GM12878 (cell line): Measurements from ENCODE around the gene RFXANK. TPM values are rescaled to one million over a fixed set of nuclear protein-coding genes. Genes with fewer than 3 reads are reported as not detected.

Experiments
- CBX5 ChIP-seq: sonication (generic); IDR thresholded peaks from 2 replicates; pipeline ENCODE4 v1.6.1; 2016; ENCODE audit warnings: low read depth, moderate library complexity, mild to moderate bottlenecking, inconsistent platforms
- CEBPB ChIP-seq, 2 experiments: fragments of 150-350 bp in 1 of 2; IDR thresholded peaks; 2 replicates each; pipeline ENCODE4 v1.6.1; 2012 to 2014; ENCODE audit warnings: low read depth in 2 of 2, low read length in 2 of 2, borderline replicate concordance in 1 of 2, inconsistent platforms in 1 of 2
- CHD4 ChIP-seq: fragments of 200-600 bp; sonication (generic); IDR thresholded peaks from 2 replicates; pipeline ENCODE4 v1.6.1; 2016; ENCODE audit warnings: mild to moderate bottlenecking
- CREM ChIP-seq: IDR thresholded peaks from 2 replicates; pipeline ENCODE4 v1.6.1; 2014; ENCODE audit warnings: antibody characterized with exemption, low read depth
- ESRRA ChIP-seq: IDR thresholded peaks from 2 replicates; pipeline ENCODE4 v1.6.1; 2012; ENCODE audit warnings: mild to moderate bottlenecking, low read length, improper control_type of control experiment
- GABPA ChIP-seq: IDR thresholded peaks from 2 replicates; pipeline ENCODE4 v1.6.1; 2014; ENCODE audit warnings: antibody characterized with exemption, low read depth, mild to moderate bottlenecking, inconsistent platforms
- GATAD2B ChIP-seq: fragments of 450-650 bp; conservative IDR thresholded peaks from 2 replicates; pipeline ENCODE4 v1.6.1; 2017; ENCODE audit warnings: low read depth, mild to moderate bottlenecking, moderate library complexity
- HCFC1 ChIP-seq: fragments of 150-350 bp; IDR thresholded peaks from 2 replicates; pipeline ENCODE4 v1.6.1; 2014; ENCODE audit warnings: low read length
- JUND ChIP-seq: IDR thresholded peaks from 2 replicates; pipeline ENCODE4 v1.6.1; 2012; ENCODE audit warnings: low read depth, mild to moderate bottlenecking, low read length, improper control_type of control experiment, moderate library complexity
- KDM1A ChIP-seq: fragments of 200-600 bp; sonication (generic); IDR thresholded peaks from 2 replicates; pipeline ENCODE4 v1.6.1; 2016; ENCODE audit warnings: borderline replicate concordance
- NFYA ChIP-seq: IDR thresholded peaks from 2 replicates; pipeline ENCODE4 v1.6.1; 2011; ENCODE audit warnings: low read depth, mild to moderate bottlenecking, low read length, improper control_type of control experiment, borderline replicate concordance
- PAX5 ChIP-seq: IDR thresholded peaks from 2 replicates; pipeline ENCODE4 v1.6.1; 2011; ENCODE audit warnings: low read depth, low read length, borderline replicate concordance
- RAD21 ChIP-seq: IDR thresholded peaks from 2 replicates; pipeline ENCODE4 v1.6.1; 2011; ENCODE audit warnings: mild to moderate bottlenecking, low read depth, low read length, moderate library complexity; ENCODE audit not compliant: insufficient read depth
- RCOR1 ChIP-seq: conservative IDR thresholded peaks from 2 replicates; pipeline ENCODE4 v1.6.1; 2012; ENCODE audit warnings: low read depth, low read length, improper control_type of control experiment
- RELA ChIP-seq: fragments of 450-650 bp; IDR thresholded peaks from 2 replicates; pipeline ENCODE4 v1.8.0; 2014; ENCODE audit warnings: borderline replicate concordance; ENCODE audit not compliant: partially characterized antibody
- SMARCA5 ChIP-seq: fragments of 450-650 bp; IDR thresholded peaks from 2 replicates; pipeline ENCODE4 v1.6.1; 2017; ENCODE audit warnings: mild to moderate bottlenecking
- TARDBP ChIP-seq: IDR thresholded peaks from 2 replicates; pipeline ENCODE4 v1.6.1; 2016; ENCODE audit warnings: borderline replicate concordance
- TBL1XR1 ChIP-seq: IDR thresholded peaks from 2 replicates; pipeline ENCODE4 v1.6.1; 2012; ENCODE audit warnings: low read depth, low read length, improper control_type of control experiment
- TCF12 ChIP-seq: IDR thresholded peaks from 2 replicates; pipeline ENCODE4 v1.6.1; 2011; ENCODE audit warnings: low read depth, mild to moderate bottlenecking, low read length
- WRNIP1 ChIP-seq: IDR thresholded peaks from 2 replicates; pipeline ENCODE4 v1.6.1; 2011; ENCODE audit warnings: low read depth, low read length, improper control_type of control experiment, borderline replicate concordance
- ZNF207 ChIP-seq: fragments of 450-650 bp; IDR thresholded peaks from 2 replicates; pipeline ENCODE4 v1.6.1; 2014; ENCODE audit warnings: antibody characterized with exemption, mild to moderate bottlenecking, borderline replicate concordance
- polyA plus RNA-seq, 11 experiments: library from polyadenylated mRNA; depleted of rRNA in 4 of 11; unstranded in 6 of 11; stranded (reverse) in 5 of 11; fragments of >200 nt; fragmentation: Nextera tagmentation in 4 of 11; fragmentation: Illumina TruSeq in 1 of 11; extraction: Ambion mirVana in 4 of 11; extraction: Trizol in 1 of 11; gene quantifications; 1 replicate in 1 of 11; 2 replicates in 10 of 11; pipeline versions ENCODE4 v1.2.1 to v1.2.3, GENCODE V29; 2011 to 2016; ENCODE audit warnings: inconsistent platforms in 2 of 11, missing spikeins in 2 of 11, low read depth in 1 of 11
- total RNA-seq, 4 experiments: library from RNA; depleted of rRNA in 3 of 4; stranded (reverse); fragments of >200 nt in 3 of 4; fragmentation: Illumina TruSeq in 1 of 4; extraction: Trizol in 1 of 4; gene quantifications; 2 replicates each; pipeline versions ENCODE4 v1.2.1 to v1.2.3, GENCODE V29; 2013 to 2021
- TF ChIP-seq, protein P1 (sequence below): fragments of 450-650 bp; IDR thresholded peaks from 2 replicates; pipeline ENCODE4 v1.6.1; 2016; ENCODE audit warnings: mild to moderate bottlenecking, moderate library complexity, borderline replicate concordance
- TF ChIP-seq, protein P2 (sequence below): fragments of 450-650 bp; IDR thresholded peaks from 2 replicates; pipeline ENCODE4 v1.6.1; 2017; ENCODE audit warnings: low read depth, mild to moderate bottlenecking, moderate library complexity
- TF ChIP-seq, protein P3 (sequence below): fragments of 450-650 bp; IDR thresholded peaks from 2 replicates; pipeline ENCODE4 v1.6.1; 2016; ENCODE audit warnings: mild to moderate bottlenecking

RFXANK gene
- total and polyA plus RNA-seq, 10 of the 15 experiments (the other 5 are each of a cell fraction or from before 2014, with no cell fraction given) = 70.8 to 125 (median 95.7) TPM

DNA sequence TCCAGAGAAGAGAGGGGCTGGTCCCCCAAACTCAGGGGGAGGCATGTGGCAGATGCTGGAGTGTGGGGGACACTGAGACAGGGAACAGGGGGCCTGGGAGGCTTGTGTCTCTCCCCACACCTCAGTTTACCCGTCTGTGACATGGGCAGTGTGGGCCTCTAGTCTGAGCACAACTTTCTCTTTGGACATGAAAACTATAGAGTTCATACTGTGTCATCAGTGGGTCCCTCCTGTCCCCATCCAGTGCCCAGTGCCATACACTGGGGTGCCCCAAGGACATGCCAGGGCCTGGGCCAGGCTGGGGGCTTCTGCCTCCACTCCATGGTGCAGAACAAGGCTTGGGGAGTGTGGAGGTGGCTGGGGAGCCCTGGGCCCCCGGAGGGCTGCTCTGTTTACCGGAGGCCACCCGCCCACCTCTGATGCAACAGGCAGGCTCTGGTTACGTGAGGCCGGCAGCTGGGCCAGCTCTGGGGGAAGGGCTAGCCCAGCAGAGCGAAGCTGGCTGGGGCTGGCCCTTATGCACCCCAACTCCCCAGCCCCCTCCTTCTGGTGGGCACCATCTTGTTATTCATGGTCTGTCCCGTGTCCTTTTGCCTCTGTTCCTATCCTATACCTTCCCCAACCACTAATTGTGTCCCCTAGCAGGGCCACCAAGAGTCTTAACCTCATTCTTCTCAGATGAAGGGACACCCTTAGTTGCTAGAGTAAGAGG is 20.1 kb upstream of the RFXANK start (continued):
- TF ChIP-seq, protein P1, sequence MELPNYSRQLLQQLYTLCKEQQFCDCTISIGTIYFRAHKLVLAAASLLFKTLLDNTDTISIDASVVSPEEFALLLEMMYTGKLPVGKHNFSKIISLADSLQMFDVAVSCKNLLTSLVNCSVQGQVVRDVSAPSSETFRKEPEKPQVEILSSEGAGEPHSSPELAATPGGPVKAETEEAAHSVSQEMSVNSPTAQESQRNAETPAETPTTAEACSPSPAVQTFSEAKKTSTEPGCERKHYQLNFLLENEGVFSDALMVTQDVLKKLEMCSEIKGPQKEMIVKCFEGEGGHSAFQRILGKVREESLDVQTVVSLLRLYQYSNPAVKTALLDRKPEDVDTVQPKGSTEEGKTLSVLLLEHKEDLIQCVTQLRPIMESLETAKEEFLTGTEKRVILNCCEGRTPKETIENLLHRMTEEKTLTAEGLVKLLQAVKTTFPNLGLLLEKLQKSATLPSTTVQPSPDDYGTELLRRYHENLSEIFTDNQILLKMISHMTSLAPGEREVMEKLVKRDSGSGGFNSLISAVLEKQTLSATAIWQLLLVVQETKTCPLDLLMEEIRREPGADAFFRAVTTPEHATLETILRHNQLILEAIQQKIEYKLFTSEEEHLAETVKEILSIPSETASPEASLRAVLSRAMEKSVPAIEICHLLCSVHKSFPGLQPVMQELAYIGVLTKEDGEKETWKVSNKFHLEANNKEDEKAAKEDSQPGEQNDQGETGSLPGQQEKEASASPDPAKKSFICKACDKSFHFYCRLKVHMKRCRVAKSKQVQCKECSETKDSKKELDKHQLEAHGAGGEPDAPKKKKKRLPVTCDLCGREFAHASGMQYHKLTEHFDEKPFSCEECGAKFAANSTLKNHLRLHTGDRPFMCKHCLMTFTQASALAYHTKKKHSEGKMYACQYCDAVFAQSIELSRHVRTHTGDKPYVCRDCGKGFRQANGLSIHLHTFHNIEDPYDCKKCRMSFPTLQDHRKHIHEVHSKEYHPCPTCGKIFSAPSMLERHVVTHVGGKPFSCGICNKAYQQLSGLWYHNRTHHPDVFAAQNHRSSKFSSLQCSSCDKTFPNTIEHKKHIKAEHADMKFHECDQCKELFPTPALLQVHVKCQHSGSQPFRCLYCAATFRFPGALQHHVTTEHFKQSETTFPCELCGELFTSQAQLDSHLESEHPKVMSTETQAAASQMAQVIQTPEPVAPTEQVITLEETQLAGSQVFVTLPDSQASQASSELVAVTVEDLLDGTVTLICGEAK = no peak
- TF ChIP-seq TARDBP (no peak), PAX5 (0 out of 2 replicates have a peak, but pooled peaks have one; percentile 39), TCF12 (peak; percentile 93), GATAD2B (no peak), RAD21 (no peak), RELA (no peak), CREM (peak; percentile 42; the same call in 1 of the 2 replicates), CBX5 (no peak), ZNF207 (no peak), GABPA (no peak), JUND (no peak), RCOR1 (no peak), ESRRA (no peak), TBL1XR1 (no peak), KDM1A (no peak), CEBPB (IDR thresholded peaks at IDR 0.05; ENCODE audit: borderline replicate concordance in 1 of 2, low read depth in 2 of 2, low read length in 2 of 2) (no peak), NFYA (no peak), WRNIP1 (no peak), HCFC1 (no peak), CHD4 (no peak), SMARCA5 (peak; percentile 54; the same call in 1 of the 2 replicates)
- TF ChIP-seq, protein P2, sequence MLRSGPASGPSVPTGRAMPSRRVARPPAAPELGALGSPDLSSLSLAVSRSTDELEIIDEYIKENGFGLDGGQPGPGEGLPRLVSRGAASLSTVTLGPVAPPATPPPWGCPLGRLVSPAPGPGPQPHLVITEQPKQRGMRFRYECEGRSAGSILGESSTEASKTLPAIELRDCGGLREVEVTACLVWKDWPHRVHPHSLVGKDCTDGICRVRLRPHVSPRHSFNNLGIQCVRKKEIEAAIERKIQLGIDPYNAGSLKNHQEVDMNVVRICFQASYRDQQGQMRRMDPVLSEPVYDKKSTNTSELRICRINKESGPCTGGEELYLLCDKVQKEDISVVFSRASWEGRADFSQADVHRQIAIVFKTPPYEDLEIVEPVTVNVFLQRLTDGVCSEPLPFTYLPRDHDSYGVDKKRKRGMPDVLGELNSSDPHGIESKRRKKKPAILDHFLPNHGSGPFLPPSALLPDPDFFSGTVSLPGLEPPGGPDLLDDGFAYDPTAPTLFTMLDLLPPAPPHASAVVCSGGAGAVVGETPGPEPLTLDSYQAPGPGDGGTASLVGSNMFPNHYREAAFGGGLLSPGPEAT = no peak
- TF ChIP-seq, protein P3, sequence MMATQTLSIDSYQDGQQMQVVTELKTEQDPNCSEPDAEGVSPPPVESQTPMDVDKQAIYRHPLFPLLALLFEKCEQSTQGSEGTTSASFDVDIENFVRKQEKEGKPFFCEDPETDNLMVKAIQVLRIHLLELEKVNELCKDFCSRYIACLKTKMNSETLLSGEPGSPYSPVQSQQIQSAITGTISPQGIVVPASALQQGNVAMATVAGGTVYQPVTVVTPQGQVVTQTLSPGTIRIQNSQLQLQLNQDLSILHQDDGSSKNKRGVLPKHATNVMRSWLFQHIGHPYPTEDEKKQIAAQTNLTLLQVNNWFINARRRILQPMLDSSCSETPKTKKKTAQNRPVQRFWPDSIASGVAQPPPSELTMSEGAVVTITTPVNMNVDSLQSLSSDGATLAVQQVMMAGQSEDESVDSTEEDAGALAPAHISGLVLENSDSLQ = no peak
